Fibroblast of peridontal ligament (primary cell): ENCODE results near the gene ZFP36L1.
"Not testable (repeated sequence)": the region's sequence is repeated elsewhere in the genome, so short reads cannot be mapped to it uniquely, and the experiment has no call there.

Experiments
- DNase-seq: peaks from one replicate; pipeline ENCODE4 v3.0.0-alpha.2; 2010; ENCODE audit errors: extremely low read depth

ZFP36L1 gene

DNA sequence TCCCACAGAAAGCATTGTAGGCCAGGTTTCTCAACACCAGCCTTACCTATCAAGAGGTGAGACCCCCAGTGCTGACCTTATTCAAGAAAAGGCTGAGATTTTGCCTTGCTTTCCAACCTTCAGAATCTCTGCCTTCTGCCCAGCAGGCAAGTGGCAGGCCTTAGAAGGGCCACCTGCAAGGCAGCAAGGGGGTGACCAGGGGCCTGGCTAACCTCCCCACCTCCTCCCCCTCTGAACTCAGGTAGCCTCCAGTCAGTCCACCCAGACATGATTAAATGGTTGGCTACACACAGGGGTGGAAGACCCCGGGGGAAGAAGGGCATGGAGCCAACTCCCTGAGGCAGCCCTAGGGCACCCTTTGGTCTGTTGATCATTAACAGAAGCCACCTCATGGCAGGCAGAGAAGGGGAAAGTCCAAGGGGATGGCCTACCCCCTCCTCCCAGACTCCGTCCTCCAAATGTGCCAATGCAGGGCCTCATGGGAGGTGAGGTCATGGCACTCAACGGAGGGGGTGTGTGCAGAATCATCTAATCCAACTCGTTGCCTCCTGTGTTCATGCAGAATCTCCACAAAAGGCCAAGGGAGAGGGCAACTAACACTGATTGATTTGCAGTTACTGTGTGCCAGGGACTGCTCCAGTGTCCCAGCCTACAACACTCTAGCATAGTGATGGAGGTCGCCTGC, 8.5 kb downstream of the ZFP36L1 start:
- peak; percentile 51 for DNase-seq

DNA sequence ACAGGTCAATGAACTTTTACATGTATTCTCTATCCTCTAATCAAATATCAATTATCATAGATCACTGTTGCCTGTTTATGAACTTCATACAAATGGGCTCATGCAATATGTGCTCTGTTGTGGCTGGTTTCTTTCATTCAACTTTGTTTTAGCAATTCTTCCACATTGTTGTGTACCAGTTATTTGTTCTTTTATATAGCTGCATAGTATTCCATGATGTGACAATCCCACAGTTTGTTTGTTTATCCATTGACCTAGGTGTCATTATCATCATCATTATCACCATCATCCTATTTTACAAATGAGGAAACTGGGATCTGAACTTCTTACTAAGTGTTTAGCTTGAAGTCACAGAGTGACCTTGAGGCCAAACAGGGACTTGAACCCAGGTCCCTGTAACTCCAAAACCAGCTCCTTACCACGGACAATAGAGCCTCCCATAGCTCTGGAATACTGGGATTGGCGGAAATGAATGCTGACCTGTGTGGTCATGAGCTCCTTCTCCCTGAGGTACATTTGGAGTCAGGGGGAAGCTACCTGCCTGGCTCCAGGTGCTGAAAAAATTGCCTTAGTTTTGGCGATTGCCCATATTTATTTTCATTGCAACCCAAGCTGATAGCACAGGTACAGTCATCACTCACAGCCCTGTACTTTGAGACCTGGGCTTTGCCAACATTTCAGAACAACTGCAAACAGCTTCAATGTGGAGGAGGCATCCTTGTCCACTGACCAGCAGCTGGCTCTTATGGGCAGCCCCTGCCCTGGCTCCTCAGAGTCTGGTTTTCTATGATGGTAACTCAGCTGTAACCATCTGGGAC, 9.2 kb downstream of the ZFP36L1 start:
- DNase-seq, result no peak

DNA sequence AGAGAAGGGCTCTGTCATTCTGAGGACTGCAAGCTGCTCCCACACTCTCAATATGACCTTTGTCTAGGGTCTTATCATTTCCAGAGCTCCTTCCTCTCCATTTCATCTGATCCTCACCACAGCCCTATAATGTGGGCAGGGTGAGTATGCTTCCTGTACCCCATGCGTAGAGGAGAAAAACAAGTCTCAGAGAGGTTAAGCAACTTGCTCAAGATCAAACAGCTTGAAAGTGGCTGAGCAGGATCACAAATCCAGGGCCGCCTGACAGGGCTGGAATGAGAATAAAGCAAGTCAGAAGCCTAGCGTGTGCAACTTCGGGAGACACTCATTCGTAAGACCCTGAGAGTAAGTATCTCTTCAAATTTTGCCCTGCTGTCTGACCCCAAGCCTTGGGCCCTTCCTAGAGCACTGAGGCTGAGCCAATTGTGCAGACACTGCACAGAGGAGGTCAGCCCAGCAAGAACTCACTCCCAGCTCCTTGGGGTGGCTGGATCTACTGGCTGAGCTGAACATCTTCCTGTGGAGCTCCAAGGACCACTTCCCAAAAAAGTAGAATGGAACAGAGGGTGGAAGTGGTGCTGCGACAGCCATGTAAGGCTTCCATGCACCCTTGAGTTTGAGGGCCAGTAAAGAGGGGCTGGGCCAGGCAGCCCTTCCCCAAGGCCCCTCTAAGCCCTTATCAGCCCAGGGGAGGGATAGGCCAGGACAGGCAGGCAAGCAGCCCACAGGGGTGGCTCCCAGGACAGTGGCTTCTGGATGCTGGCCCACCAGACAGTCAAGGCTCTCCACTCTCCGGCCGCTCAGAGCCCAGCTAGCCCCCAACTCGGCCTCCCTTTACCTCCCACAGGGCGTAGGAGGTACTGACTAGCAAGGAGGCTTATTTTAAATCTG, 10.5 kb downstream of the ZFP36L1 start:
- no peak for DNase-seq

DNA sequence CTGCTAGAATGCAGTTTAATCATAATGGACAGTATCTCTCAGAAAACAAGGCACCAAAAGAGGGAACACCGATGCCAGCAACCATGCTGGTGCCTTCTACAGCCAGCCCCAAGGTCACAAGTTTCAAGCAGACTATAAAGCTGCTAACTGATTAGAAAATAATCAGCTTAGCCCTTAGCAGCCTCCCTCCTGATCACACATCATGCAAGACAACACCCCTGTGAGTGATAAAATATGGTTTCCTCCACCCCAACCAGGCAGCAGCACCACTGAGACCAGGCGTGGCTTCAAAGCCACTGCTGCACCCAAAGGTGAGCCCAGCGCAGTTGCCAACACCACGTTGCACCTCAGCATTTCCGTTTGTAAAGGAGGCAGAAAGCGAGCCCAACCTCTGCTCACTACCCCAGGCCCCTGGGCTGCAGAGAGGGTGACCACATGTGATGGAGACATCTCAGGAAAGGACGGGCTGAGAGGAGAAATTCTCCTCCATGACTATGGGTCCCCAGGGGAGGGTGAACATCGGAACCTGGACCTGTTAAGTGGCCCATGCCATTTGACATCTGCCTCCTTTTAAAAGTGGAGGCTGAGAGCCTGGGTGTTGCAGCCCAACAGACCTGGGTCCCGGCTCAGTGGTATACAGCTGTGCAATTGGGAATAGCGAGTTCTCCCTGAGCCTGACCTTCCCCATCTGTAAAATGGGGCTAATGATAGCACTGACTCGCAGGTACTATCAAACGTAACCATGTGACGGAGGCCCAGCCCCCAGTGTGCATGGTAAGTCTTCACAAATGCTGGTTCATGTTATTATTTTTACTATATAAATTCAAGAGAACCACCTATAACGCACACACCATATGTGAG, 11.5 kb downstream of the ZFP36L1 start:
- no peak for DNase-seq

DNA sequence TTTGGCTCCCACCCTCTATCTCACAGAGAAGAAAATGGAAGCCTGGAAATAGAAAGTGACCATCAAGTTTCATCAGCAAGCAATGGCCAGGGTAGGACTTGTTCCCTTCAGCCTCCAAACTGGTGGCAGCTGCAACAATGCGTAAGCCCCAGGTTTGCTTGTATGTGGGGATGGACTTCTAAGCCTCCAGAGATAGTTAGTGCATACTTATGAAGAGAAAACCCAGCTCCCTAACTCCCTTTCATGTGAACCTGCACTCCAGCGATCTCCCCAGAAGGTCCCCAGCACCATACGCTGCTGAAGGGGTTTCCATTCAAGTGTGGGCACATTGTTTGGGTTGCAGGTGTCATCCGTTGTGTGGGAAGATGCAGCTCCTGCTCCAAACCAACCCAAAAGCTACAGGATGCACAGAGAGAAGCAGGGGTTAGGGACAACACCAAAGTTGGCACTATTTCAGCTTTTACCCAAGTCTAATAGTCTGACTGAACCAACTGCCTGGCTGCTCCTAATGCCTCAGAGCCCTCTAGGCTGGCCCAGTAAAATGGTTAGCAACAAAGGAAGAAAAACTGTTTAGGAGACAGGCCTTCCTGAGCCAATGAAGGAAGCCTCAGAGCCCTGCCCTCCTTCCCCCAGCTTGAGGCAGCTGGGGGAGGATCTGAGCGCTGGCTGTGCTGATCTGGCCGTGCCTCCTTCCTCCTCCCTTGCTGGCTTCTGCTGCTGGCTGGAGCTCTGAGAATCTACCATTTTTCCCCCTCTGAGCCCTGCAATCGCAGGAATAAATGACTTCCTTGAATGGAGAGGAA, 12.3 kb downstream of the ZFP36L1 start:
- peak; percentile 69 for DNase-seq

DNA sequence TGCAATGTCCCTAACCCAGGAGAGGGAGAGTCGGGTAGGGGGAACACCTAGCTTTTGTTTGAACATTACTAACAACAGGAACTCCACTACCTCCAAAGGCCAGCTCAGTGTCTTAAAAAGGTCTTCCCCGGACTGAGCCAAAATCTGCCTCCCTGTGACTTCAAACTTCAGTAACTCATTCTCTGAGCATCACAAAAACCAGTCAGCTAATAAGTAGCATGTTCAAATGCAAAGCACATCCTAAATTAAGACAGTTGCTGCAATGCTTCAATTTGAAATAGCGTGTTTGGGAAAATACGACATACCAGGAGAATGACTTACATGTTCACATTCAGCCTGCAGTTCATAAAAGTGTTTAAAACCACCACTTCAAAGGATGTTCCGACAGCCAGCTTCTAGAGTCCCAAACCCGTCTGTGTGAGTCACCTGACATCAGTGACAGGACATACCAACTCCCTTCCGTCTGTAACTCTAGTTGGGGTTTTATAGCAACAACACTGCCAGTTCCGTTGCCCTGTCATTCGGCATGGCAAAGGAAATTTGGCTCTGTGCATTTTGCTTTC, 13.0 kb downstream of the ZFP36L1 start:
- DNase-seq, result peak; percentile 73

DNA sequence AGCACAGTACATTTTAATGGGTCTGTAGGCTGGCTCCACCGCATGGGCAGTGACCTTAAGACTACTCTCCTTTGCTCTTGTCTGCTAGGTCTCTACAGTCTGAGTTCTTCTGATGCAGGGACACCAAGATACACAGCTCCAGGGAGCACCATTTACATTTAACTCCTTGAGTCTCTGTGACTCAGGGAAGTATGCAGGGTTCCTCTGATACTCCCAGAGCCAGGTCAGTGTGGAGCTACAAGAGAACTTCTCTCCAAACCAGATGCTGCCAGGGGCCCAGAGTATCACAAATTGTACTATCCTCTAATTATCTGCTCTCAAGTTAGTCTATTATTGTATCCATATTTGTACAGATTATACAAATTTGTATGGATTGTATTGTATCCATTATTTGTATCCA, 15.2 kb downstream of the ZFP36L1 start:
- no peak for DNase-seq

DNA sequence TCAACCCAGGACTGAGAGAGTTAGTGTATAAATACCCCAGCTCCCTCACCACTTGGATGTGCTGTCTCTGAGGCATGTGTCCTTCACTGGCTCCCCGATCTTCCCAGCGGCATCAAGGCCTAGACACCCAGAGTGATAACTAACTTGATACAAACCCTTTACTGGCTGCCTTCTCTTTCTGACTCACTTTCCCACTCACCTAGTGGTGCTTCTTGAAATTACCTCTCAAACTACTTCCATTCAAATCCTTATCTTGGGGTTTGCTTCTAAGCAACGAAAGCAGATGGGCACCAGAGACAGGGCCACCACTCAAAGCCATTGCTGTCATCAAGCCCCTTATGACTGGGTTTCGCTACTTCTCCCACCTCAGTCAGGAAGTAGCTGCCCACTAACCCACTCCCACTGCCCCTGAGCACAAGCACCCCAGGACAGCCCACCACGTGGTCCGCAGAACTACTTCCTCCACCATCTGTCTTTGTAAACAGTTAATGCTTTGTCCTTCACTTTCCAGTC, 17.2 kb downstream of the ZFP36L1 start:
- DNase-seq, result no peak

DNA sequence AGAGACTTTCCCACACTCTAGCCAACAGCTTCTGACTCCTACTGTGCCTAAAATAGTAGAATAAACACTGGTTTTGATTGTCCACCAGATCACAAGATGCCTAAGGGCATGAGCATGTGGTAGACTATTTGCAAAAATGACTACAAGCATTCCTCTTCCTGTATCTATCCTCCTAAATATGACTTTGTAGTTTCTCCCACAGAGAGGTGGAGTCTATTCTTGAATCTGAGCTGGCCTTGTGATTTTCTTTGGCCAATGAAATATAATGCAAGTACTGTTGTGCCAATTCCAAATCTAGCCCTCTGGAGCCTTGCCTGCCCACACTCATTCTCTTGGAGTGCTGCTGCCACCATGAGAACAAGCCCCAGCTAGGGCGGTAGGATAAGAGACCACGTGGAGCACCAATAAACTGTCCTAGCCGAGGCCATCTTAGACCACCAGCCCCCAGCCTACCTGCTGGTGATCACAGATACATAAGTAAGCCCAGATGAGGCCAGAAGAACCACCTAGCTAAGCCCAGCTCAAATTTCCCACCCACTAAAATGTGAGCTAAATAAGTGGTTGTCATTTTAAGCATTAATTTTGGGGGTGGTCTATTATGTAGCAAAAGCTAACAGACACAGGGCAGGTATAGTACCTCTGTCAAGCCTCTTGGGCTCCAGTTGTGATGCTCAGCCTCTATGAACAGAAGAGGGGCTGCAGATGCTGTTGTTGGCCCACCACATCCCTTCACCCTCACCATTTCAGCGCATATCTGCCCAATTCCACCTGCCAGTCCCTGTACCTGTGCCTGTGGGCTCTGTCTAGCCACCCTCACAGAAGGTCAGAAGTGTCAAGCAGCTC, 17.9 kb downstream of the ZFP36L1 start:
- peak; percentile 91 for DNase-seq

DNA sequence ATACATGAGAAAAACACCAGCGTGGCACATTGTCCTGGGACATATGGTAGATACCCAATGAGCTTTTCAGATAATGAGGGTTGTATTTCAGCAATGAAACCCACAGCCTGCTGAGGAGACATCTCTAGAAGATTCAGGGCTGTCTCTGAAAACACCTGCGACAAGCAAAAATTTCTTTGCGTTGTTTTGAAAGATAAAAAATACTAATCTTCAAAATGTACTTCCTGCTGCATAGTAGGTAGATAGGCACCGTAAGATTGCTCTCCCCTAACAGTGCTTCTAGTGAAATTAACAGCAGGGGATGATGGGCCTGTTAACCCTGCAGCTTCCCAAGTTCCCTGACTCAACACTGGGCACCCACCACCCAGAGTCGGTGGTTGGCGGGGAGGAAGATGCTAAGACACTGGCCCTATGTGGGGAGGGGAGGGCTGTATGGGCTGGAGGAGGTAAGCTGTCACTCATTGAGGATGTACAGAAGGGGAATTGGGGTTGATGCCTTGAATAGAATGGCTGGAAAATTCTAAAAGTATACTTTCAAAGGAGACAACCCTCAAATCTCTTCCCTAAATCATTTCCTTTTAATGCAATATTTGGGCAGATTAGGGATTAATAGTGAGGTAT, 20.0 kb downstream of the ZFP36L1 start:
- no peak for DNase-seq

DNA sequence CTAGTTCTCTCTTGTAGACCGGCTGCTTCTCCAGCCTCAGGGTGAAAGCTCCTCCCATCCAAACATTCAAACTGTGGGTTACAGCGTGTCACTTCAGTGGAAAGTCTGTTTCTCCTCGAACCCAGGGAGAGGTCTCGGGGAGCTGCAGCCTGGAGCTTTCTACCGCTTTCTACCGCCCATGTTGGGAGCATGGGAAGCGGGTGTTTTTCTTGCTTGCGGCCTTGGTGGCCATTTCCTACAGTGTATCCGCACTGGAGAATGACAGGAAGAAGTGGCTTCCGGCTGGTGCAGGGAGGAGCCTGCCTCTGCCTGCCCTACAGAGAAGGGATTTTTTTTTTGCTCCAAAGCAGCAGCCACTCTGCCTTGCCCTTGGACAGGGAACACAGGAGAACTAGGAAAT, 21.2 kb downstream of the ZFP36L1 start:
- DNase-seq, result no peak

DNA sequence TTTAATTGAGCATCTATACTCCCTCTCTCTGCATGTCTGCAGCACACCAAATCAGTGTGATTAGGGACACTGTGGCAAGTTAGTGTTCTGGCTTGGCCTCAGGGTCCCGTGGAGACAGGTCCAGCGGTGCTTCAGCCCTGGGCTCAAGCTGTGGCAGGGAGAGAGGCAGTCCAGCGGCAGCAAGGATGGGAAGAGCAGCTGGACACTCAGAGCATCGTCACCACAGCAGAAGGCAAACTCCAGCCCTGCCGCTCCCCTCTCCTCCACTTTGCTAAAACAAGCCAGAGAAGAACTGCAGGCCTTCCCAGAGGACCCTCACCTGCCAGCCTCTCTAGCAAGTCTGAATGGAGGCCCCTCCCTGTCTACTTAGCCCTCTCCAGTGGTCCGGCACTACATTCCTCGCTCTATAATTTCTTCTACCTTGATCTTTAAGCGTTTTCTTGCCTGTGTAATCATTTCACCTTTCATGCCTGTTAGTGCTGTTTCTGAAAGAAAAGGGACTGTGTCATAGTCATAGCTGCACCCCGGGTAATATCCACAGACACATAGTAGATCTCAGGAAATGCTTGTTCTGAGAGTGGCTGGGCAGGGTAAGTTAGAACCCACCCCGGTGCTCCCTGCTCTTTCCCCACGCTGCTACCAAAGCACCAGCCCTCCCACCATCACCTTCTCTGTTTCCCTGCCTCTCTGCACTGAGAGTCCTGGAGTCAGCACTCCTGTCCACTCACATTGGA, 22.1 kb downstream of the ZFP36L1 start:
- DNase-seq, result no peak

DNA sequence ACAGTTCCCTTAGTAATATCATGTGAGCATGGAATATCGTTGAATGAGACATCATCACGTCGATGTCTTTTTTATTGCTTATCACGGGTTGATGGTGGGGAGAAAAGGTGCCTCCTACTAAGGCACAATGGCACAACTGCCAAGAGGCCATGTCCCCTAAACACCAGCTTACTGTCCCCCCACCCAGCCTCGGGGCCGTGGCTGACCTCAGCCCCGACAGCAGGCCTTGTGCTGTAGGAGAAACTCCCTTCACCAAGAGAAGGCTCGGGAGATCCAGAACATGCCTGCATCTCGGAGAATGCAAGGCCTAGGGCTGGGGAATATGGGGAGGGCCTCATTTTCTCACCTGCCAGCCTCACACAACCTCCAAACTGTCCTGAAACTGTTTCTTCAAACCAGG, 22.8 kb downstream of the ZFP36L1 start:
- no peak for DNase-seq

DNA sequence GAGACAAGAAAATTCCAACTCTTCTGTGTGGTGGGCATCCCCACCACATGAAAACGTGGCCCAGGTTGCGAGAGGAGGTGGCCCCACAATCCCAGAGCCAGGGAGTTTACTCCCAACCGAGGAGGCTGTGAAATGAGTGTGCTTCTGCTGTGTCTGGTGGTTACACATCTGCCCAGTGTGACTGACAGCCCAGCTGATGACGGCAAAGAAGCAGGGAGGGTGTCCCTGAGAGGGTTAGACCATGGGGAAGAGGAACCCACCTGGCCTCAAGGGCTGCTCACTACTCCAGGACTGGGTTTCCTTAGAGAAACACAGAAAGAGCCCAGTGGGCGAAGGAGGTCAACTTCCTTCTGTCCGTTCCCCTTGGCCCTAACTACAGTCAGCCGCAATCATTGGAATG, 24.6 kb downstream of the ZFP36L1 start:
- no peak for DNase-seq

DNA sequence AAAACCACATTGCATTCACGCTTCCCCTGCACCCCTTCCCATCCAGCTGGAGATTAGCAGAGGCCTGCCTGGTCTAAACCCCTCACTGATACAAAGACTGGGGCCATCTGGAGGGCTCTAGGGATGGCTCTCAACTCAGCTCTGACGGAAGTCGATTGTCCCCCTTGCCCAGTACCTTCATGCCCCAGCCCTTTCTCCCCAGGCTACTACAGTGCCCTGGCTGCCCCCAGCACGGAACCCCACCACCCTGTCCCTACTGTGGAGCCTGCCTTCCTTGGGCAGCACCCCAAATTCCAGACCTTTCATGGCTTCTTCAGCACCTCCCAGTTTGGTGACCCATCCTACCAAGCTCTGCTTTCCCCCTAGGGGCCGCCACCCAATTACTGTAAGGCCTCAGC, 25.6 kb downstream of the ZFP36L1 start:
- no peak for DNase-seq

DNA sequence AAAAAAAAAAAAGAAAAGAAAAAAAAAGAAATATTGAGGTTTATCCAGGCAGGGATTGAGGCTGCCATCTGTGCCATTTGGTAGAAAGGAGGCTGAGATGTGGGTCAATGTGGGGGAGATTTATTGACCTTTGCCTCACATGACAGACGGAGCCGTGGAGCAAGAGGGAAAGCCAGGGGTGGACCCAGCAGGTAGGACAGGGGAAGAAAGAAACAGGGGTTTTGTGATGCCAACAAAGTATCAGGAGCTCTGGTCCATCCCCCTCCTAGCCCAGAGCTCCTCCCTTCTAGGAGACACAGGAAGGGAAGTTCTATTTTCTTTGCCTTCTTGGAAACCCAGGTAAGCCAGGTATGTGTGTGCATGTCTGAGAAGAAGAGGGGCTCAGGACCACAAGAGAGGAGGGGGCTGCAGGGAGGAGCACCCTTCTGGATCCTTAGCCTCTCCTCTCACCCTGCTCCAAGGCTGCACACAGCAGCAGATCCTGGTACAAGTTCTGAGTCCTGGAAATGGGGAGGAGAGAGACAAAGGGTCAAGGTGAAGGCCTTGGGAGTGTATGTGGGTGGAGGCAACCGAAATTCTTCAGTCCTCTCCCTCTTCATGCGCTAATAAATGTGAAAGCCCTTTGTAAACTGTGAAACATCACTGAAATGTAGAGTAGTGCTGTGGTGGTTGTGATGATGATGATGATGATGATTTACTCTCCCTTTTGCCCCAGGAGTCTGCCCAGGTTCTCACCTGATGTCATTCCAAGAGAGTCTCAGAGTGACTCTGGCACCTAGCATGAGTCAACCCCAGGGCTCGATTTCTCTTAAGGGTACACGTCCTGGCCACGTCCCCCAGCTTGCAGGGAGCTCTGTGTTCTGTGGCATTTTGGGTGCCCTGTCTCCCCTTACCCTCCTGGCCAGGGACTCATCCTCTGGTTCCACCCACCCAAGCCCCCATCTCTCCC, 26.3 kb downstream of the ZFP36L1 start:
- no peak for DNase-seq

DNA sequence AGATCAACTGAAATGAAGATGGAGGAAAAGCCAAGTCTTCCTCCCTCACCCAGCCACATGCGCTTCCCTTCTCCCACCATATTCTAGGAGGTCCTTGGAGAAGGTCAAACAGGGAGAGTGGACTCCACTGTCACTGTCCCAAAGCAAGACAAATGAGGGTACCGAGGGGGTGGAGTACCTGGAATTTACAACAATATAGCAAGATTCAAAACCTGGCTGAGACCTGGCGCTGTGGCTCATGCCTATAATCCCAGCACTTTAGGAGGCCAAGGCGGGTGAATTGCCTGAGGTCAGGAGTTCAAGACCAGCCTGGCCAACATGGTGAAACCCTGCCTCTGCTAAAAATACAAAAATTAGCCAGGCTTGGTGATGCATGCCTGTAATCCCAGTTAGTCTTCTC, 29.0 kb downstream of the ZFP36L1 start:
- DNase-seq, result not testable (repeated sequence)
